Gastrocnemius medialis (tissue), 4 donors: ENCODE measurements around the gene GDA.

Experiments used
- POLR2A ChIP-seq, 2 donors: fragments of 450-650 bp; IDR thresholded peaks; one replicate each; pipeline ENCODE4 v1.6.1; 2017; ENCODE audit warnings: antibody characterized with exemption in 2 of 2, mild to moderate bottlenecking in 2 of 2, moderate library complexity in 2 of 2
- TF ChIP-seq, protein P1 (sequence below), 5 experiments: fragments of 450-650 bp in 3 of 5; fragments of 200-600 bp in 2 of 5; sonication (generic) in 2 of 5; IDR thresholded peaks in 4 of 5; conservative IDR thresholded peaks in 1 of 5; 1 replicate in 4 of 5; 2 replicates in 1 of 5; pipeline ENCODE4 v1.5.1; 2016 to 2019; ENCODE audit warnings: antibody characterized with exemption in 5 of 5, mild to moderate bottlenecking in 3 of 5, moderate library complexity in 3 of 5

DNA sequence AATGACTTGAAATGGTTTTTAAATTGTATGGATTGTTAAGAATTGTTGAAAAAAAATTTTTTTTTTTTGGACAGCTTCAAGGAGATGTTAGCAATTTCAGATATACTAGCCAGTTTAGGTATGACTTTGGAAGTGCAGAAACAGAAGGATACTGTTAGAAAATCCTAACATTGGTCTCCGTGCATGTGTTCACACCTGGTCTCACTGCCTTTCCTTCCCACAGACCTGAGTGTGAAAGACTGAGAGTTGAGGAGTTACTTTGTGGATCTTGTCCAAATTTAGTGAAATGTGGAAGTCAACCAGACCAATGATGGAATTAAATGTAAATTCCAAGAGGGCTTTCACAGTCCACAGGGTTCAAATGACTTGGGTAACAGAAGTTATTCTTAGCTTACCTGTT is 102.3 kb downstream of the GDA start:
- TF ChIP-seq, protein P1, sequence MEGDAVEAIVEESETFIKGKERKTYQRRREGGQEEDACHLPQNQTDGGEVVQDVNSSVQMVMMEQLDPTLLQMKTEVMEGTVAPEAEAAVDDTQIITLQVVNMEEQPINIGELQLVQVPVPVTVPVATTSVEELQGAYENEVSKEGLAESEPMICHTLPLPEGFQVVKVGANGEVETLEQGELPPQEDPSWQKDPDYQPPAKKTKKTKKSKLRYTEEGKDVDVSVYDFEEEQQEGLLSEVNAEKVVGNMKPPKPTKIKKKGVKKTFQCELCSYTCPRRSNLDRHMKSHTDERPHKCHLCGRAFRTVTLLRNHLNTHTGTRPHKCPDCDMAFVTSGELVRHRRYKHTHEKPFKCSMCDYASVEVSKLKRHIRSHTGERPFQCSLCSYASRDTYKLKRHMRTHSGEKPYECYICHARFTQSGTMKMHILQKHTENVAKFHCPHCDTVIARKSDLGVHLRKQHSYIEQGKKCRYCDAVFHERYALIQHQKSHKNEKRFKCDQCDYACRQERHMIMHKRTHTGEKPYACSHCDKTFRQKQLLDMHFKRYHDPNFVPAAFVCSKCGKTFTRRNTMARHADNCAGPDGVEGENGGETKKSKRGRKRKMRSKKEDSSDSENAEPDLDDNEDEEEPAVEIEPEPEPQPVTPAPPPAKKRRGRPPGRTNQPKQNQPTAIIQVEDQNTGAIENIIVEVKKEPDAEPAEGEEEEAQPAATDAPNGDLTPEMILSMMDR (IDR thresholded peaks at IDR 0.05 in 4 of 5, conservative IDR thresholded peaks at IDR 0.05 in 1 of 5), result no peak
- TF ChIP-seq POLR2A (IDR thresholded peaks at IDR 0.05), result no peak
